GM12874 (cell line): ENCODE results near the gene TMEM115.

Source experiments
- TF ChIP-seq, protein P1 (sequence below): IDR thresholded peaks from 2 replicates; pipeline ENCODE4 v1.5.1; 2011; ENCODE audit warnings: low read depth, mild to moderate bottlenecking, control low read depth, low read length, moderate library complexity; ENCODE audit not compliant: insufficient read depth

The TMEM115 gene

DNA sequence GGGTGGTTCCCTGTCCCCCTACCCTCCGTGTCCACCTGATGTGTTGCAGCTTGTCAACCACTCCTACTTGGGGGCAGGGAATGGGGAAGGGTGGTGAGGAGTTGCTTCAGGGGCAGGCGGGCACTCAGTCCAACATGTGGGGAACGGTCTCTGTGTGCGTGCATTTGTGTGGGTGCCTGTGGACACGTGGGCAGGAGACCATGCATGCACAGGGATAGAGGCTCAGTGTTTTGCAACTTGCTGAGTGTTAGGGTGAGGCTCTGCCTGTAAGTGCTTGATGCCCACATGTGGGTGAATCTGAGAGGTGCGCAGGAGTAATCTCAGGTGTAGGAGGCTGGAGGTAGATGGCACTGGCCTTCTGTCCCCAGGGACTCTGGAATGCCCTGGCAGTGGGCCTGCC, 24.4 kb upstream of the TMEM115 start:
- TF ChIP-seq, protein P1, sequence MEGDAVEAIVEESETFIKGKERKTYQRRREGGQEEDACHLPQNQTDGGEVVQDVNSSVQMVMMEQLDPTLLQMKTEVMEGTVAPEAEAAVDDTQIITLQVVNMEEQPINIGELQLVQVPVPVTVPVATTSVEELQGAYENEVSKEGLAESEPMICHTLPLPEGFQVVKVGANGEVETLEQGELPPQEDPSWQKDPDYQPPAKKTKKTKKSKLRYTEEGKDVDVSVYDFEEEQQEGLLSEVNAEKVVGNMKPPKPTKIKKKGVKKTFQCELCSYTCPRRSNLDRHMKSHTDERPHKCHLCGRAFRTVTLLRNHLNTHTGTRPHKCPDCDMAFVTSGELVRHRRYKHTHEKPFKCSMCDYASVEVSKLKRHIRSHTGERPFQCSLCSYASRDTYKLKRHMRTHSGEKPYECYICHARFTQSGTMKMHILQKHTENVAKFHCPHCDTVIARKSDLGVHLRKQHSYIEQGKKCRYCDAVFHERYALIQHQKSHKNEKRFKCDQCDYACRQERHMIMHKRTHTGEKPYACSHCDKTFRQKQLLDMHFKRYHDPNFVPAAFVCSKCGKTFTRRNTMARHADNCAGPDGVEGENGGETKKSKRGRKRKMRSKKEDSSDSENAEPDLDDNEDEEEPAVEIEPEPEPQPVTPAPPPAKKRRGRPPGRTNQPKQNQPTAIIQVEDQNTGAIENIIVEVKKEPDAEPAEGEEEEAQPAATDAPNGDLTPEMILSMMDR, result no peak

- TF ChIP-seq, protein P1, result no peak
Observed at GRCh38 chr3:50382722-50383121, 23.4 kb upstream of the TMEM115 start.

GRCh38 chr3:50381383-50381782, 22.1 kb upstream of the TMEM115 start:
- TF ChIP-seq, protein P1, result no peak

- TF ChIP-seq, protein P1, result no peak
Observed at GRCh38 chr3:50380405-50381085, 21.2 kb upstream of the TMEM115 start.

DNA sequence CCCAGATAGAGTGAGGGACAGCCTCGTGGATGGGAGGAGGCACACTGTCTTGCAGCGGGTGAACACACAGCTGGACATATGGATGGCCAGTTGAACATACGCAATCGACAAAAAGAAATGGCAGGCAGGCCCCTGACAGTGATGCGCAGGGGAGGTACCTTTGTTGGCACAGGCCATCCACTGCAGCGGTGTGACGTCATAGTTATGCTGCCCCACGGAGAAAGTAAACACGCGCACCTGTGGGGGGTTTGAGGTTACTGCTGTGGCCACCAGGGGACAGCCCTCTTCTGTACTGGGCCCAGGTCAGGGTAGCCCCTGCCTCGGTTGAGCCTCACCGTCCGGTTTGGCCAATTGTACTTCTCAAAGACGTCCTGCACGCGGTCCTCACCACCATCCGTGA, 19.4 kb upstream of the TMEM115 start:
- TF ChIP-seq, protein P1, result no peak

GRCh38 chr3:50378024-50378423, 18.7 kb upstream of the TMEM115 start:
- TF ChIP-seq, protein P1, result no peak

- TF ChIP-seq, protein P1, result 0 out of 2 replicates have a peak, but pooled peaks have one; percentile 10
Observed at GRCh38 chr3:50375258-50375931, 16.1 kb upstream of the TMEM115 start.
